NOMO-1 (cell line): Measurements from ENCODE around the gene MFAP3L.

ENCODE experiments used
- DNase-seq, 2 experiments: peaks; one replicate each; lab custom pipeline; 2025; ENCODE audit not compliant: unreplicated experiment in 2 of 2; lab: John Stamatoyannopoulos, UW

The MFAP3L gene

GRCh38 chr4:169993531-169993930 lies 32.7 kb downstream of the MFAP3L start:
- DNase-seq, result no peak

- no peak for DNase-seq
These were observed 37.9 kb downstream of the MFAP3L start for GRCh38 chr4:169988252-169988651.

GRCh38 chr4:169987327-169988228 lies 38.6 kb downstream of the MFAP3L start:
- no peak for DNase-seq

GRCh38 chr4:169986369-169986768 lies 39.8 kb downstream of the MFAP3L start:
- DNase-seq, result no peak

GRCh38 chr4:169985881-169986280 lies 40.3 kb downstream of the MFAP3L start:
- DNase-seq, result no peak

- no peak for DNase-seq
These were observed 41.5 kb downstream of the MFAP3L start for GRCh38 chr4:169984745-169985144.

GRCh38 chr4:169984173-169984572 lies 42.0 kb downstream of the MFAP3L start:
- no peak for DNase-seq

GRCh38 chr4:169976951-169977350 lies 49.2 kb downstream of the MFAP3L start:
- no peak for DNase-seq

- no peak for DNase-seq
These were observed 50.1 kb downstream of the MFAP3L start for GRCh38 chr4:169975838-169976796.

- no peak for DNase-seq
These were observed 50.9 kb downstream of the MFAP3L start for GRCh38 chr4:169975131-169975837.

GRCh38 chr4:169971456-169972015 lies 54.7 kb downstream of the MFAP3L start:
- DNase-seq, result no peak

- DNase-seq, result no peak
These were observed 57.2 kb downstream of the MFAP3L start for GRCh38 chr4:169968999-169969398.

- DNase-seq, result no peak
These were observed 62.2 kb downstream of the MFAP3L start for GRCh38 chr4:169963998-169964397.

GRCh38 chr4:169959254-169959653 lies 66.9 kb downstream of the MFAP3L start:
- no peak for DNase-seq

- DNase-seq, result no peak
These were observed 67.6 kb downstream of the MFAP3L start for GRCh38 chr4:169958629-169959028.

- DNase-seq, result no peak
These were observed 68.4 kb downstream of the MFAP3L start for GRCh38 chr4:169957785-169958184.

GRCh38 chr4:169956091-169956843 lies 69.9 kb downstream of the MFAP3L start:
- no peak for DNase-seq

- no peak for DNase-seq
These were observed 70.7 kb downstream of the MFAP3L start for GRCh38 chr4:169955521-169955920.

- DNase-seq, result peak; percentile 80 to 93
These were observed 73.8 kb downstream of the MFAP3L start for GRCh38 chr4:169952236-169953002.
